K562 (cell line): ENCODE data around the gene SERBP1. TPM values are rescaled to one million over a fixed set of nuclear protein-coding genes. Genes with fewer than 3 reads are reported as not detected.

Experiments used
- BACH1 ChIP-seq: fragments of 200-800 bp; sonication (Bioruptor generic); IDR thresholded peaks from 2 replicates; pipeline ENCODE4 v1.6.1; 2016; ENCODE audit warnings: missing genetic modification characterization, missing compliant biosample characterization
- CGGBP1 ChIP-seq: fragments of 250-450 bp; sonication (Bioruptor Pico); IDR thresholded peaks from 2 replicates; pipeline ENCODE4 v1.9.0; 2021; ENCODE audit warnings: mild to moderate bottlenecking
- CTBP1 ChIP-seq: fragments of 450-650 bp; IDR thresholded peaks from 2 replicates; pipeline ENCODE4 v1.6.1; 2016; ENCODE audit warnings: borderline replicate concordance
- CXXC5 ChIP-seq: fragments of 250-450 bp; sonication (Bioruptor Pico); IDR thresholded peaks from 2 replicates; pipeline ENCODE4 v1.8.0; 2022; ENCODE audit warnings: inconsistent platforms, mild to moderate bottlenecking, moderate library complexity
- GATAD2B ChIP-seq: fragments of 450-650 bp; IDR thresholded peaks from 2 replicates; pipeline ENCODE4 v1.6.1; 2017; ENCODE audit warnings: mild to moderate bottlenecking, borderline replicate concordance
- HBP1 ChIP-seq: fragments of 450-650 bp; formaldehyde crosslinking; IDR thresholded peaks from 2 replicates; pipeline ENCODE4 v1.4.0; 2022; ENCODE audit warnings: missing genetic modification characterization
- HMBOX1 ChIP-seq: sonication (generic); IDR thresholded peaks from 2 replicates; pipeline ENCODE4 v1.6.1; 2016
- MCM3 ChIP-seq: fragments of 450-650 bp; IDR thresholded peaks from 2 replicates; pipeline ENCODE4 v1.6.1; 2016
- PHF8 ChIP-seq: fragments of 200-600 bp; sonication (generic); IDR thresholded peaks from 2 replicates; pipeline ENCODE4 v1.6.1; 2012; ENCODE audit warnings: mixed run types, mild to moderate bottlenecking, inconsistent platforms, low read length, moderate library complexity, borderline replicate concordance
- POLR2H ChIP-seq: IDR thresholded peaks from 2 replicates; pipeline ENCODE4 v1.6.1; 2016; ENCODE audit warnings: missing genetic modification characterization, low read depth, mild to moderate bottlenecking, control low read depth, missing compliant biosample characterization, moderate library complexity
- POLR3G ChIP-seq: IDR thresholded peaks from 2 replicates; pipeline ENCODE4 v1.6.1; 2011; ENCODE audit not compliant: insufficient read length, insufficient replicate concordance; ENCODE audit errors: extremely low read depth
- RBFOX2 ChIP-seq: fragments of 200-400 bp; formaldehyde crosslinking; IDR thresholded peaks from 2 replicates; pipeline ENCODE4 v1.6.1; 2017; ENCODE audit warnings: low read depth, mild to moderate bottlenecking, low read length, moderate library complexity
- TAF9B ChIP-seq: fragments of 450-650 bp; IDR thresholded peaks from 2 replicates; pipeline ENCODE4 v1.6.1; 2018; ENCODE audit warnings: mild to moderate bottlenecking; ENCODE audit not compliant: partially characterized antibody
- TCF7L2 ChIP-seq: fragments of 150-350 bp; IDR thresholded peaks from 2 replicates; pipeline ENCODE4 v1.6.1; 2016; ENCODE audit warnings: low read depth, mild to moderate bottlenecking, low read length, moderate library complexity
- UBTF ChIP-seq, 2 experiments: IDR thresholded peaks; 2 replicates each; pipeline ENCODE4 v1.6.1; 2012; ENCODE audit warnings: improper control_type of control experiment in 2 of 2, low read depth in 2 of 2, low read length in 2 of 2, borderline replicate concordance in 1 of 2
- USF1 ChIP-seq: sonication (generic); formaldehyde crosslinking; IDR thresholded peaks from 2 replicates; pipeline ENCODE4 v1.9.0; 2022; ENCODE audit warnings: mild to moderate bottlenecking, missing genetic modification reagents
- ZBTB49 ChIP-seq: sonication (generic); formaldehyde crosslinking; IDR thresholded peaks from 2 replicates; pipeline ENCODE4 v1.8.0; 2022; ENCODE audit warnings: missing genetic modification reagents, mild to moderate bottlenecking, borderline replicate concordance
- ZNF184 ChIP-seq: sonication (generic); formaldehyde crosslinking; IDR thresholded peaks from 2 replicates; pipeline ENCODE4 v1.5.0; 2020; ENCODE audit warnings: missing genetic modification reagents
- polyA plus RNA-seq, 8 experiments: library from polyadenylated mRNA; depleted of rRNA in 4 of 8; stranded (reverse) in 5 of 8; unstranded in 3 of 8; fragments of >200 nt; fragmentation: Nextera tagmentation in 2 of 8; fragmentation: Illumina TruSeq in 1 of 8; extraction: Ambion mirVana in 2 of 8; extraction: Trizol in 1 of 8; gene quantifications; 2 replicates each; pipeline versions ENCODE4 v1.2.1 to v1.2.3, GENCODE V29; 2011 to 2014; ENCODE audit warnings: inconsistent platforms in 1 of 8, missing spikeins in 1 of 8
- total RNA-seq, 7 experiments: library from RNA; depleted of rRNA in 6 of 7; stranded (reverse); fragments of >200 nt in 6 of 7; fragmentation: Illumina TruSeq in 2 of 7; extraction: Trizol in 2 of 7; gene quantifications; 2 replicates each; pipeline versions ENCODE4 v1.2.1 to v1.2.3, GENCODE V29; 2011 to 2021; ENCODE audit warnings: low replicate concordance in 1 of 7

Gene SERBP1
- total and polyA plus RNA-seq, 9 of the 15 experiments (the other 6 are each of a cell fraction or from before 2014, with no cell fraction given): 79.9 to 761 (median 464) TPM

GRCh38 chr1:67430358-67431155 lies at the start of gene SERBP1 (continued):
- TF ChIP-seq UBTF (IDR thresholded peaks at IDR 0.05; ENCODE audit: borderline replicate concordance in 1 of 2, low read depth in 2 of 2, low read length in 2 of 2) (peak in 1 of 2 experiments; percentile 68; a peak in 2 of 4 replicates), GATAD2B (no peak), BACH1 (no peak), POLR2H (tag) (peak; percentile 90), USF1 (peak; percentile 58; the same call in 1 of the 2 replicates), HBP1 (CRISPR knock-in tag) (no peak), CGGBP1 (CRISPR knock-in tag) (peak; percentile 76; the same call in 1 of the 2 replicates), ZNF184 (CRISPR knock-in tag) (no peak), POLR3G (no peak), PHF8 (peak; percentile 91), RBFOX2 (peak; percentile 96), CTBP1 (peak; percentile 47; the same call in 1 of the 2 replicates), TAF9B (peak; percentile 60), HMBOX1 (peak; percentile 44; the same call in 1 of the 2 replicates), ZBTB49 (CRISPR knock-in tag) (peak; percentile 3; the same call in 1 of the 2 replicates), MCM3 (no peak), CXXC5 (CRISPR knock-in tag) (peak; percentile 76), TCF7L2 (0 out of 2 replicates have a peak, but pooled peaks have one; percentile 4)
